ENCODE data around the gene YWHAB. TPM values are rescaled to one million over a fixed set of nuclear protein-coding genes. Genes with fewer than 3 reads are reported as not detected.

Gene YWHAB
- total RNA-seq, 1 experiment from 2014 or later = 118 TPM

DNA sequence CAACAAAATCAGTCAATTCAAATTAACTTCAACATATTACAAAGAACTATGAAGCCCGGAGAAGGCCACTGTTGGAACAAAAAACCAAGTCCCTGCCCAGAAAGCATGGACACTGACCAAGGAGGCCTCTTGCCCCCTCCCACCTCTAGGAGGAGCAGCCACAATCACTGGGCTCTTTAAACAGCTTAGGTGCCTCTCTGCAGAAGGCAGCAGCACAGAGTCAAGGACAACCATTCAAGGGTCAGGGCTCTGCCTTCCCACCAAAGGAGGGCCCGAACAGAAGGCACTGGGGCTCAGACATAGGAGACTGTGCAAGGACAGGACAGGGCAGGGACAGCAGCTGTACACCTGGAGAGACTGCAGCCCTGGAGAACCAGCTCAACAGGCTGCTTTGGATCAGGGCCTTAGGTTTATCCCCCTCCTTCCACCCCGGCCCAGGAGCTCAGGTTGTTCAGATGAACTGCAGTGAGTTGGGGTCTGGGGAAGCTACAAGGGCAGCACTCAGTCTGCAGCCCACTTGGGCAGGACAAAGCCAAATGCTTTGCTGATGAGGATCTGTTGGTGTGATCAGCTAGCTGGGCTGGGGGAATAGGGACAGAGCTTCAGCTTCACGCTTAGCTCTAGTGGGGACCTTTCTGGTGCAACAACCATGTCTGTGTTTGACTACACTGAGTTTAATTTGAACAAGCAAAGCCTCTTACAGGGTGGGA lies 56.9 kb downstream of the YWHAB start:
- CTCF ChIA-PET = no interaction called here

DNA sequence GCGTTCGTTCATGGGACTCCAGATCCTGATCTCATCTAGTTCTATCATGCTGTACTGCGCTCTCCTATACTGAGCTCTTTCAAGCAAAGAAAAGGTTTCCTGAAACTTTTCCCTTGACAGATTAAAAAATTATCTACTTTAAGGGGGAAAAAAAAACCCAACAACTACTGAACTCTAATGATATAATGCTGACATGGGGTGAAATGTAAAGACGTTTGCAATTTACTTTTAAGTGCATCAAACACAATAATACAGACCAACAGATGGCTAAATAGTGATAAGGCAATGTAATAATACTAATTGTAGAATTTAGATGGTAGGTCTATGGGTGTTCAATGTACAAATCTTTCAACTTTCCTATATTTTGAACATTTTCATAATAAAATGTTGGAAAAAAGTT lies 58.3 kb downstream of the YWHAB start:
- H3K79me2 ChIP-seq (ENCODE audit: low read length) = no peaks in the 10 kb centered on the region; the same call in 1 of the 2 replicates
- TF ChIP-seq EZH2phosphoT487 (IDR thresholded peaks at IDR 0.05; ENCODE audit: borderline replicate concordance, low read length) (no peak), EZH2 (IDR thresholded peaks at IDR 0.05; ENCODE audit: low read length, unreplicated experiment) (no peak)
- no peaks in the 10 kb centered on the region for H3K27me3 ChIP-seq (ENCODE audit: low read length)
- H3K9me2 ChIP-seq (replicated peaks; ENCODE audit: low read length) = no peaks in the 10 kb centered on the region
- H3K4me1 ChIP-seq (ENCODE audit: insufficient read depth, low read length) = no peaks in the 10 kb centered on the region
- no peak overlapping the region for H2AFZ ChIP-seq (ENCODE audit: low read length)
- intact Hi-C loops (cut with micrococcal nuclease) = no loop called here
- peaks cover 18% of the 10 kb centered on the region; the same call in 1 of the 2 replicates for H4K20me1 ChIP-seq (ENCODE audit: low read length)
- CTCF ChIA-PET = interaction anchor here (0.5 kb wide), 1 partner anchor 990 kb away, joined by 4 read pairs; no protein-coding TSS in a partner anchor
- no peak overlapping the region for H3K9ac ChIP-seq (ENCODE audit: low read length)
- DNase-seq (no peak), ATAC-seq (no peak)
- H3K9me3 ChIP-seq (ENCODE audit: low read length) = no peaks in the 10 kb centered on the region
- no peak overlapping the region for H3K27ac ChIP-seq (ENCODE audit: low read length)
- no TSS peak for BruUV-seq (replicated peaks)
- H3F3A ChIP-seq (ENCODE audit: low read length, unreplicated experiment) = no peaks in the 10 kb centered on the region
- peaks cover 82% of the 10 kb centered on the region for H3K36me3 ChIP-seq (ENCODE audit: low read depth, low read length)
- no peak overlapping the region for H3K4me2 ChIP-seq (ENCODE audit: low read length)
- no peak overlapping the region for H3K4me3 ChIP-seq (ENCODE audit: low read length)
- POLR2A ChIA-PET (ENCODE audit: unreplicated experiment) = no interaction called here

More for the DNA sequence above, 56.9 kb downstream of the YWHAB start:
- Histone ChIP-seq H3K4me2 (ENCODE audit: low read length) (no peak overlapping the region), H3K27ac (ENCODE audit: low read length) (no peak overlapping the region), H3K36me3 (ENCODE audit: low read depth, low read length) (peaks cover 72% of the 10 kb centered on the region), H3F3A (ENCODE audit: low read length, unreplicated experiment) (no peaks in the 10 kb centered on the region), H2AFZ (ENCODE audit: low read length) (no peak overlapping the region), H3K79me2 (ENCODE audit: low read length) (no peaks in the 10 kb centered on the region; the same call in 1 of the 2 replicates), H3K27me3 (ENCODE audit: low read length) (no peaks in the 10 kb centered on the region), H3K9me3 (ENCODE audit: low read length) (no peaks in the 10 kb centered on the region), H4K20me1 (ENCODE audit: low read length) (peaks cover 11% of the 10 kb centered on the region; the same call in 1 of the 2 replicates), H3K9me2 (replicated peaks; ENCODE audit: low read length) (no peaks in the 10 kb centered on the region), H3K4me1 (ENCODE audit: insufficient read depth, low read length) (no peaks in the 10 kb centered on the region), H3K4me3 (ENCODE audit: low read length) (no peak overlapping the region), H3K9ac (ENCODE audit: low read length) (no peak overlapping the region)
- ATAC-seq (peak; percentile 45), DNase-seq (no peak)
- TF ChIP-seq, protein P1, sequence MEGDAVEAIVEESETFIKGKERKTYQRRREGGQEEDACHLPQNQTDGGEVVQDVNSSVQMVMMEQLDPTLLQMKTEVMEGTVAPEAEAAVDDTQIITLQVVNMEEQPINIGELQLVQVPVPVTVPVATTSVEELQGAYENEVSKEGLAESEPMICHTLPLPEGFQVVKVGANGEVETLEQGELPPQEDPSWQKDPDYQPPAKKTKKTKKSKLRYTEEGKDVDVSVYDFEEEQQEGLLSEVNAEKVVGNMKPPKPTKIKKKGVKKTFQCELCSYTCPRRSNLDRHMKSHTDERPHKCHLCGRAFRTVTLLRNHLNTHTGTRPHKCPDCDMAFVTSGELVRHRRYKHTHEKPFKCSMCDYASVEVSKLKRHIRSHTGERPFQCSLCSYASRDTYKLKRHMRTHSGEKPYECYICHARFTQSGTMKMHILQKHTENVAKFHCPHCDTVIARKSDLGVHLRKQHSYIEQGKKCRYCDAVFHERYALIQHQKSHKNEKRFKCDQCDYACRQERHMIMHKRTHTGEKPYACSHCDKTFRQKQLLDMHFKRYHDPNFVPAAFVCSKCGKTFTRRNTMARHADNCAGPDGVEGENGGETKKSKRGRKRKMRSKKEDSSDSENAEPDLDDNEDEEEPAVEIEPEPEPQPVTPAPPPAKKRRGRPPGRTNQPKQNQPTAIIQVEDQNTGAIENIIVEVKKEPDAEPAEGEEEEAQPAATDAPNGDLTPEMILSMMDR (conservative IDR thresholded peaks at IDR 0.05; ENCODE audit: low read depth, low read length) = peak; percentile 43; the same call in 1 of the 2 replicates
- TF ChIP-seq EZH2phosphoT487 (IDR thresholded peaks at IDR 0.05; ENCODE audit: borderline replicate concordance, low read length) = no peak
- POLR2A ChIA-PET (ENCODE audit: unreplicated experiment) = interaction anchor here (0.5 to 0.6 kb wide), 2 partner anchors 9 to 15 kb away, joined by 3 read pairs; no protein-coding TSS in a partner anchor
- intact Hi-C loops (cut with micrococcal nuclease) = no loop called here
- TSS peak; percentile 34 for BruUV-seq (replicated peaks)

DNA sequence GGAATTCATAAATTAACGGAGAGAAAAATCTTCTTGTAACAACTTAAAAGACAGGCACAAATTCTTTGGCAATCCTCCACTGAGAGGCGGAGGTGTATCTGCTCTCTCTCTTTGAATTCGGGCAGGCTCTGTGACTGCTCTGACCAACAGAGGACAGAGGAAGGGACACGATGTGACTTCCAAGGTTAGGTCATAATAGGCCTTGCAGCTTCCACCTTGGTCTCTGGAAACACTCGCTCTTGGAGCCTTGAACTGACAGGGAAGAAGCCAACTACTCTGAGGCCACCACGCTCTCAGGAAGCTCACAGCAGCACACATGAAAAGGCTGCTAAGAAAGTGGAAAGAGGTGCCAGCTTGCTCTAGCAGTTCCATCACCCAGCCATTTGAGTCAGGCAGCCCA lies 59.8 kb downstream of the YWHAB start:
- TF ChIP-seq EZH2phosphoT487 (IDR thresholded peaks at IDR 0.05; ENCODE audit: borderline replicate concordance, low read length) (no peak), EZH2 (IDR thresholded peaks at IDR 0.05; ENCODE audit: low read length, unreplicated experiment) (no peak)
- TF ChIP-seq, protein P1 (conservative IDR thresholded peaks at IDR 0.05; ENCODE audit: low read depth, low read length) = no peak
- Histone ChIP-seq H3F3A (ENCODE audit: low read length, unreplicated experiment) (no peaks in the 10 kb centered on the region), H3K4me2 (ENCODE audit: low read length) (no peak overlapping the region), H3K27me3 (ENCODE audit: low read length) (no peaks in the 10 kb centered on the region), H3K36me3 (ENCODE audit: low read depth, low read length) (peaks cover 89% of the 10 kb centered on the region), H3K79me2 (ENCODE audit: low read length) (no peaks in the 10 kb centered on the region; the same call in 1 of the 2 replicates), H2AFZ (ENCODE audit: low read length) (no peak overlapping the region), H3K9ac (ENCODE audit: low read length) (no peak overlapping the region), H3K9me3 (ENCODE audit: low read length) (no peaks in the 10 kb centered on the region), H3K9me2 (replicated peaks; ENCODE audit: low read length) (no peaks in the 10 kb centered on the region), H4K20me1 (ENCODE audit: low read length) (peaks cover 18% of the 10 kb centered on the region; the same call in 1 of the 2 replicates), H3K4me3 (ENCODE audit: low read length) (no peak overlapping the region), H3K4me1 (ENCODE audit: insufficient read depth, low read length) (no peaks in the 10 kb centered on the region), H3K27ac (ENCODE audit: low read length) (no peak overlapping the region)
- CTCF ChIA-PET = interaction anchor here (0.5 to 0.7 kb wide), 2 partner anchors 15 to 40 kb away, joined by 4 to 6 read pairs; partner anchors contain the start of gene TOMM34
- DNase-seq = no peak
- POLR2A ChIA-PET (ENCODE audit: unreplicated experiment) = no interaction called here
- no TSS peak for BruUV-seq (replicated peaks)
- ATAC-seq = no peak
- intact Hi-C loops (cut with micrococcal nuclease) = no loop called here
